Ovary (tissue), 9 donors: ENCODE measurements around the gene CDK18. TPM values are rescaled to one million over a fixed set of nuclear protein-coding genes. Genes with fewer than 3 reads are reported as not detected.
A peak's percentile ranks its signal among the peaks of the same experiment; 100 is the strongest.

Experiments
- DNase-seq, 5 donors: peaks; one replicate each; pipeline ENCODE4 v3.0.0-alpha.2; 2019 to 2020
- H3K27ac ChIP-seq, 2 donors: fragments of 200-600 bp; one replicate each; pipeline versions ENCODE4 v1.5.1 to v1.8.0; 2019 to 2022
- H3K27me3 ChIP-seq: fragments of 200-600 bp; one replicate; pipeline ENCODE4 v1.8.0; 2022
- H3K36me3 ChIP-seq: fragments of 200-600 bp; sonication (generic); one replicate; pipeline ENCODE4 v1.5.1; 2019
- H3K4me1 ChIP-seq: one replicate; pipeline ENCODE4 v1.8.1; 2013; ENCODE audit warnings: mild to moderate bottlenecking, moderate library complexity; ENCODE audit not compliant: insufficient read depth
- H3K4me3 ChIP-seq: fragments of 200-600 bp; sonication (generic); one replicate; pipeline ENCODE4 v1.5.1; 2017
- H3K9me3 ChIP-seq, 2 donors: fragments of 200-600 bp in 1 of 2; sonication (generic) in 1 of 2; one replicate each; pipeline versions ENCODE4 v1.5.1 to v1.8.1; 2013 to 2019; ENCODE audit warnings: mild to moderate bottlenecking in 1 of 2, moderate library complexity in 1 of 2
- CTCF ChIP-seq, 3 donors: fragments of 450-650 bp in 2 of 3; fragments of 200-600 bp in 1 of 3; IDR thresholded peaks; one replicate each; pipeline versions ENCODE4 v1.5.1 to v1.8.0; 2016 to 2022; ENCODE audit warnings: antibody characterized with exemption in 3 of 3, mild to moderate bottlenecking in 1 of 3
- EP300 ChIP-seq: sonication (generic); formaldehyde crosslinking; IDR thresholded peaks from one replicate; pipeline ENCODE4 v1.6.1; 2017; ENCODE audit warnings: antibody characterized with exemption
- POLR2A ChIP-seq: fragments of 450-650 bp; IDR thresholded peaks from one replicate; pipeline ENCODE4 v1.6.1; 2017; ENCODE audit warnings: antibody characterized with exemption, mild to moderate bottlenecking, moderate library complexity
- WGBS, 3 donors: extraction: QIAGEN DNeasy Blood & Tissue Kit in 1 of 3; methylation state at CpG; one replicate each; pipeline versions ENCODE4 v1.1.5 to v1.1.7; 2013 to 2017; 5-methylcytosine and 5-hydroxymethylcytosine counted together
- intact Hi-C, 4 donors: fragments of 100-400 bp; cut with DNase I; formaldehyde crosslinking; loops; one replicate each; pipeline versions ENCODE4 v1.11.0 to v1.15.1; 2022 to 2023
- polyA plus RNA-seq, 2 donors: library from polyadenylated mRNA; stranded (reverse); fragments of 200-250 nt in 1 of 2; fragments of 350-450 nt in 1 of 2; fragmentation: Illumina TruSeq in 1 of 2; extraction: RNeasy Lipid Tissue Mini Kit (QIAGEN cat#74804) in 1 of 2; gene quantifications; one replicate each; pipeline ENCODE4 v1.2.3, GENCODE V29; 2013 to 2014
- total RNA-seq, 7 donors: library from RNA; depleted of rRNA in 2 of 7; stranded (reverse); fragments of >200 nt in 2 of 7; fragmentation: NEBNext Ultra II Directional in 3 of 7; extraction: Animal tissue kit (Norgen Biotek cat#: 25700) in 3 of 7; gene quantifications; one replicate each; pipeline versions ENCODE4 v1.1.0 to v1.2.4, GENCODE V29; 2016 to 2023
- donor health status: DM: no; HTN: no; CAD: no; lungs with moderate emphysema.
- donor health status: DM: no; HTN: no; CAD: no.
- donor health status: Bipolar disorder and iron deficiency.
- donor health status: DM: yes; HTN: yes; CAD: no.
- donor health status: DM: no; HTN: no; CAD: no.
- donor health status: DM: yes; HTN: yes; CAD: no.

Gene CDK18
- total and polyA plus RNA-seq, 9 donors = 6.3 to 31.5 (median 18.8) TPM

GRCh38 chr1:205483372-205483771 is 21.1 kb upstream of the CDK18 start:
- Histone ChIP-seq H3K27me3 (no peaks in the 10 kb centered on the region), H3K4me3 (no peak overlapping the region), H3K4me1 (peaks cover 3% of the 10 kb centered on the region), H3K36me3 (no peaks in the 10 kb centered on the region), H3K9me3 (no peaks in the 10 kb centered on the region), H3K27ac (no peak overlapping the region)
- intact Hi-C loops = loop anchor here in 3 of 4 donors (5.0 to 10.0 kb wide), 5 partner anchors 46 to 209 kb away; no protein-coding TSS in a partner anchor
- no peak for DNase-seq
- TF ChIP-seq EP300 = no peak
- no peak for TF ChIP-seq CTCF (IDR thresholded peaks at IDR 0.05)
- no peak for TF ChIP-seq POLR2A
- WGBS, 3 donors = 27 to 38% (median 35%) methylated on average over 2 of the region's 2 CpGs

GRCh38 chr1:205484985-205485967 is 19.2 kb upstream of the CDK18 start:
- peak; percentile 73 to 82 (median 77) for DNase-seq
- peaks cover 3% of the 10 kb centered on the region for H3K4me1 ChIP-seq
- peak; percentile 88 to 92 (median 90) for TF ChIP-seq CTCF (IDR thresholded peaks at IDR 0.05)
- TF ChIP-seq EP300 = no peak
- no peak for TF ChIP-seq POLR2A
- H3K27ac ChIP-seq = no peak overlapping the region
- WGBS, 3 donors = 31 to 35% (median 34%) methylated on average over 13 of the region's 13 CpGs
- no peak overlapping the region for H3K4me3 ChIP-seq
- H3K9me3 ChIP-seq = no peaks in the 10 kb centered on the region
- intact Hi-C loops = loop anchor here (5.0 to 10.0 kb wide), 7 partner anchors 37 to 210 kb away; partner anchors contain the start of gene KLHDC8A (in 1 of the 4)
- H3K36me3 ChIP-seq = no peaks in the 10 kb centered on the region
- no peaks in the 10 kb centered on the region for H3K27me3 ChIP-seq

GRCh38 chr1:205486258-205486657 is 18.2 kb upstream of the CDK18 start:
- Histone ChIP-seq H3K27ac (no peak overlapping the region), H3K4me1 (peaks cover 3% of the 10 kb centered on the region), H3K36me3 (no peaks in the 10 kb centered on the region), H3K9me3 (no peaks in the 10 kb centered on the region), H3K4me3 (no peak overlapping the region), H3K27me3 (no peaks in the 10 kb centered on the region)
- no peak for DNase-seq
- intact Hi-C loops = loop anchor here in 3 of 4 donors (5.0 to 10.0 kb wide), 4 partner anchors 36 to 211 kb away; partner anchors contain the start of gene KLHDC8A (in 1 of the 3)
- 88 to 90% (median 88%) methylated on average over 6 of the region's 6 CpGs for WGBS, 3 donors
- TF ChIP-seq EP300 (no peak), POLR2A (no peak), CTCF (IDR thresholded peaks at IDR 0.05) (no peak)

- Histone ChIP-seq H3K36me3 (no peaks in the 10 kb centered on the region), H3K4me1 (peaks cover 11% of the 10 kb centered on the region), H3K4me3 (no peak overlapping the region), H3K27ac (no peak overlapping the region), H3K9me3 (no peaks in the 10 kb centered on the region), H3K27me3 (no peaks in the 10 kb centered on the region)
- DNase-seq = peak; percentile 52 to 63 (median 61)
- TF ChIP-seq CTCF (IDR thresholded peaks at IDR 0.05) (peak; percentile 54 to 80 (median 71)), POLR2A (no peak)
- intact Hi-C loops = loop anchor here (2.0 to 10.0 kb wide), 6 partner anchors 34 to 213 kb away; partner anchors contain the start of gene KLHDC8A (in 1 of the 4)
- 41 to 49% (median 46%) methylated on average over 9 of the region's 9 CpGs for WGBS, 3 donors
These were observed 16.3 kb upstream of the CDK18 start for GRCh38 chr1:205488074-205488723.
